Nephron (organoid): Measurements from ENCODE around the gene ADH7.
"Not testable (repeated sequence)": the region's sequence is repeated elsewhere in the genome, so short reads cannot be mapped to it uniquely, and the experiment has no call there.

ENCODE experiments used
- H3K27ac Mint-ChIP-seq, 3 experiments: 2 replicates each; pipeline ENCODE4 v1.8.0; 2020; ENCODE audit warnings: mixed read lengths in 3 of 3, mild to moderate bottlenecking in 2 of 3, moderate library complexity in 1 of 3
- H3K27me3 Mint-ChIP-seq: 2 replicates; pipeline ENCODE4 v1.8.0; 2021; ENCODE audit warnings: low read depth, mild to moderate bottlenecking, moderate library complexity, mixed read lengths
- H3K36me3 Mint-ChIP-seq: 2 replicates; pipeline ENCODE4 v1.8.0; 2020; ENCODE audit warnings: low read depth, mixed read lengths
- H3K4me1 Mint-ChIP-seq: 2 replicates; pipeline ENCODE4 v1.8.0; 2020; ENCODE audit warnings: mixed read lengths
- H3K4me3 Mint-ChIP-seq, 3 experiments: 2 replicates each; pipeline ENCODE4 v1.8.0; 2020; ENCODE audit warnings: mild to moderate bottlenecking in 3 of 3, mixed read lengths in 3 of 3, moderate library complexity in 2 of 3
- H3K9me3 Mint-ChIP-seq: 2 replicates; pipeline ENCODE4 v1.8.0; 2020; ENCODE audit warnings: mixed read lengths
- CTCF ChIP-seq, 3 experiments: fragments of 200-600 bp; sonication (generic); IDR thresholded peaks; one replicate each; pipeline ENCODE4 v1.5.0; 2021; ENCODE audit warnings: antibody characterized with exemption in 3 of 3; ENCODE audit not compliant: unreplicated experiment in 3 of 3

ADH7 gene

GRCh38 chr4:99383399-99383798, 51.7 kb downstream of the ADH7 start:
- H3K27ac Mint-ChIP-seq = peak overlapping the region; percentile 97 to 100 (median 99)
- H3K36me3 Mint-ChIP-seq = no peaks in the 10 kb centered on the region
- no peak for TF ChIP-seq CTCF (IDR thresholded peaks at IDR 0.05; ENCODE audit: unreplicated experiment in 3 of 3)
- peaks cover 4% of the 10 kb centered on the region for H3K27me3 Mint-ChIP-seq
- peaks cover 27% of the 10 kb centered on the region for H3K4me1 Mint-ChIP-seq
- peak overlapping the region in 1 of 3 experiments; percentile 9 for H3K4me3 Mint-ChIP-seq
- peaks cover 9% of the 10 kb centered on the region for H3K9me3 Mint-ChIP-seq

DNA sequence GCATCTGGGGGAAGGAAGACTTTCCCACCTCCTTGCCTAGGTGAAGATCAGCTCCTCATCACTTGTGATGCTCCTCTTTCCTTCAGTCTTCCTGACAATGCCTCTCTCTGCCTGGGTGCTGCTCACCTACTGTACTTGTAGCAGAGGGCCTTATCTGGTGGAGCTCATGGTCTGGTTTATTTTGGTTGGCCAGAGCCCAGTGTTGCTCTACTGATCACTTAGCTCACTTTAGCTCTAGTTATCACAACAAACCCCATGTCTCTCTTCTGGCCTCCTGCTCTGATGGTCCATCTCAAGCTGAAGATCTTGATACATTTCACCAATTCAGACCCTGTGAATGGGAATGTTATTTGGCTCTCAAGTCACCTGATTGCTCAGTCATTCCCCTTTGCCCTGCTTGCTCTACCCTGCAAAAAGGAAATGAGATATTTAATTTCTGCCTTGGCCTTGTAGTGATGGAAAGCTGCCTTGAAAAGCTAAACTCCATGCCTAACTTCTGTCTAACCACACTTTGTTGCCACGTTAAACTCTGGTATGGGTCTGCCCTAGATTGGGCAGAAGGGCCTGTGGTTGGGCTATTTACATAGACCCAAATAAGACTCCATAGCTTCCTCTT, 52.3 kb downstream of the ADH7 start:
- Mint-ChIP-seq H3K9me3 (peaks cover 4% of the 10 kb centered on the region), H3K27ac (peak overlapping the region; percentile 97 to 100 (median 99)), H3K4me1 (peaks cover 27% of the 10 kb centered on the region), H3K4me3 (no peak overlapping the region), H3K27me3 (no peaks in the 10 kb centered on the region), H3K36me3 (no peaks in the 10 kb centered on the region)
- no peak for TF ChIP-seq CTCF (IDR thresholded peaks at IDR 0.05; ENCODE audit: unreplicated experiment in 3 of 3)

GRCh38 chr4:99381588-99382175, 53.5 kb downstream of the ADH7 start:
- H3K4me3 Mint-ChIP-seq = no peak overlapping the region
- no peaks in the 10 kb centered on the region for H3K27me3 Mint-ChIP-seq
- H3K9me3 Mint-ChIP-seq = peaks cover 8% of the 10 kb centered on the region
- H3K36me3 Mint-ChIP-seq = no peaks in the 10 kb centered on the region
- TF ChIP-seq CTCF (IDR thresholded peaks at IDR 0.05; ENCODE audit: unreplicated experiment in 3 of 3) = no peak
- H3K27ac Mint-ChIP-seq = peak overlapping the region; percentile 97 to 100 (median 99)
- H3K4me1 Mint-ChIP-seq = peaks cover 27% of the 10 kb centered on the region

DNA sequence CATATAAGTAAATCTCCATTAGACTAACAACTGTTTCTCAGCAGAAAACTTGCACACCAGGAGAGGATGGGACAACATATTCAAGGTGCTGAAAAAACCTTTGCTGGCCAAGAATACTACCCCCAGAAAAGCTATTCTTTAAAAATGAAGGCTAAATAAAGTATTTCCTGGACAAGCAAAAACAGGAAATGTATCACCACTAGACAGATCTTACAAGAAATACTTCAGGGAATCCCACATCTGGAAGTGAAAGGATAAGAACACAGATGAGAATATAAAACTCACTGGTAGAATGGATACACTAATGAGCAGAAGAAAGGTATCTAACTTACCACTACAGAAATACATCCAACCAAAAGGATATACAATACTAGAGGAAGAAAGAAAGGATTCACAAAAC, 55.6 kb downstream of the ADH7 start:
- no peaks in the 10 kb centered on the region for H3K27me3 Mint-ChIP-seq
- H3K9me3 Mint-ChIP-seq = peaks cover 21% of the 10 kb centered on the region
- TF ChIP-seq CTCF (IDR thresholded peaks at IDR 0.05; ENCODE audit: unreplicated experiment in 3 of 3) = no peak
- H3K36me3 Mint-ChIP-seq = peaks cover 4% of the 10 kb centered on the region
- peaks cover 27% of the 10 kb centered on the region for H3K4me1 Mint-ChIP-seq
- peak overlapping the region; percentile 50 to 89 (median 68) for H3K27ac Mint-ChIP-seq
- H3K4me3 Mint-ChIP-seq = no peak overlapping the region

DNA sequence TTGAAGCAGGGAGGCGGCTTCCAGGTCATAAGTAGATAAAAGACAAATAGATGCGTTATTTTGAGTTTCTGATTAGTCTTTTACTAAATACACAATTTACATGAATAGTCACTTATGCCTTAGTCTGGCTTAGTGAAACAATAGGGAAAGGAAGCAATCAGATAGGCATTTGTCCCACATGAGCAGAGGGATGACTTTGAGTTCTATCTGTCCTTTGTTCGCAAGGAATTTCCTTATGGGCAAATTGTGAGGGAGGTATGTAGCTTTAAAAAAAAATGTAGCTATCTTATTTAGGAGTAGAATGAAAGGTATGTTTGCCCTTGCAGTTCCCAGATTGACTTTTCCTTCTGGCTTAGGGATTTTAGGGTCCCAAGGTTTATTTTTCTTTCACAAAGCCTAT, 56.3 kb downstream of the ADH7 start:
- no peak for TF ChIP-seq CTCF (IDR thresholded peaks at IDR 0.05; ENCODE audit: unreplicated experiment in 3 of 3)
- Mint-ChIP-seq H3K27me3 (no peaks in the 10 kb centered on the region), H3K9me3 (peaks cover 25% of the 10 kb centered on the region), H3K4me1 (peaks cover 24% of the 10 kb centered on the region), H3K4me3 (no peak overlapping the region), H3K36me3 (peaks cover 4% of the 10 kb centered on the region), H3K27ac (peak overlapping the region; percentile 12 to 89 (median 50))

- Mint-ChIP-seq H3K9me3 (peaks cover 32% of the 10 kb centered on the region), H3K27ac (peak overlapping the region in 2 of 3 experiments; percentile 34 to 67)
- H3K4me3 Mint-ChIP-seq, H3K36me3 Mint-ChIP-seq, H3K4me1 Mint-ChIP-seq, H3K27me3 Mint-ChIP-seq: not testable (repeated sequence)
- peak in 1 of 3 experiments; percentile 18 for TF ChIP-seq CTCF (IDR thresholded peaks at IDR 0.05; ENCODE audit: unreplicated experiment in 3 of 3)
Measured at GRCh38 chr4:99377341-99377740, 57.8 kb downstream of the ADH7 start.

DNA sequence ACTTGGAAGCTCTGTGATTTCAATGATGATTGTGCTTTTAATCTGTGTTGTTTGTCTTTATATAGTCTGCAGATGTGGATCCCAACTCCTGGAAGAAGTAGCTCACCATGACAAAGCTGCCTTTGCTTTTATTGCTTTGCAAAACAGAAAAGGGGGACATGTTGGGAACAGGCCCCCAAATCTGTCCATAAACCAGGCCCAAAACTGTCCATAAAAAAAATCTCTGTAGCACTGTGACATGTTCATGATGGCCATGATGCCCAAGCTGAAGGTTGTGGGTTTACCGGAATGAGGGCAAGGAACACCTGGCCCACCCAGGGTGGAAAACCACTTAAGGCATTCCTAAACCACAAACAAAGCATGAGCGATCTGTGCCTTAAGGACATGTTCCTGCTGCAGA, 62.7 kb downstream of the ADH7 start:
- H3K4me3 Mint-ChIP-seq, H3K36me3 Mint-ChIP-seq, H3K27me3 Mint-ChIP-seq, H3K27ac Mint-ChIP-seq, H3K4me1 Mint-ChIP-seq: not testable (repeated sequence)
- H3K9me3 Mint-ChIP-seq = peaks cover 36% of the 10 kb centered on the region

- not testable (repeated sequence) for H3K4me3 Mint-ChIP-seq, H3K36me3 Mint-ChIP-seq, H3K27me3 Mint-ChIP-seq
- peak overlapping the region; percentile 3 to 82 (median 18) for H3K27ac Mint-ChIP-seq
- peaks cover 17% of the 10 kb centered on the region for H3K9me3 Mint-ChIP-seq
- peaks cover 11% of the 10 kb centered on the region for H3K4me1 Mint-ChIP-seq
Measured at GRCh38 chr4:99367817-99368216, 67.3 kb downstream of the ADH7 start.
